GM23338 (cell line): Measurements from ENCODE around the gene BFSP2.

Experiments
- CREB1 ChIP-seq: fragments of 250-450 bp; sonication (Bioruptor Pico); IDR thresholded peaks from 2 replicates; pipeline ENCODE4 v1.5.0; 2020; ENCODE audit warnings: low read depth, mild to moderate bottlenecking, moderate library complexity
- CTCF ChIP-seq, 2 experiments: fragments of 200-600 bp in 1 of 2; sonication (generic) in 1 of 2; conservative IDR thresholded peaks; 2 replicates each; pipeline versions ENCODE4 v1.5.1 to v1.6.1; 2016 to 2017; ENCODE audit warnings: antibody characterized with exemption in 2 of 2, low read depth in 2 of 2, mild to moderate bottlenecking in 2 of 2, moderate library complexity in 1 of 2
- EZH2 ChIP-seq: fragments of 200-600 bp; sonication (generic); IDR thresholded peaks from one replicate; pipeline ENCODE4 v1.8.0; 2017; ENCODE audit warnings: antibody characterized with exemption, mild to moderate bottlenecking, low read depth; ENCODE audit not compliant: unreplicated experiment
- POLR2AphosphoS5 ChIP-seq: IDR thresholded peaks from 2 replicates; pipeline ENCODE4 v1.6.1; 2016; ENCODE audit warnings: antibody characterized with exemption, low read depth
- REST ChIP-seq: IDR thresholded peaks from one replicate; pipeline ENCODE4 v1.6.1; 2018; ENCODE audit warnings: antibody characterized with exemption; ENCODE audit not compliant: unreplicated experiment
- ZNF331 ChIP-seq: fragments of 250-450 bp; sonication (Bioruptor Pico); IDR thresholded peaks from 2 replicates; pipeline ENCODE4 v1.5.0; 2020; ENCODE audit warnings: low read depth, mild to moderate bottlenecking, moderate library complexity

DNA sequence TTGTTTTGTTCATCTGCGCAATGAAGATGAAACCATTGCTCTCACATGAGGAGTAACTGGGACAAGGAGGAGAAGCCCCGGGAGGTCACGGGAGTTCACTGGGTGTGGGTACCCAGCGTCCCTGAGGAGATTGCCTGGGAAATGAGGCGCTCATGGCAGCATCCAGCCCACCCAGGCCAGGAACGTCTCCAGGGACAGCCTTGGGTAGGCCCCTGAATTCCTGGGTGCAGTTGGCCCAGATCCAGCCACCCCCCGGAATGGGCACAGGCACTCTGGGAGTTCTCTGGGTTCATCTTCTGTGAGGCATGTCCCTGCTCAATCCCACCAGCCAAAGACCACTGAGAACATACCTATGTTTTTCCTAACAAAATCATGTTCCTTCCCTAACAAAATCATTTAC, 18.5 kb downstream of the BFSP2 start:
- no peak for TF ChIP-seq POLR2AphosphoS5
- TF ChIP-seq CTCF (conservative IDR thresholded peaks at IDR 0.05; ENCODE audit: low read depth in 2 of 2) = no peak
- no peak for TF ChIP-seq REST
- no peak for TF ChIP-seq CREB1 (CRISPR knock-in tag)
- no peak for TF ChIP-seq ZNF331
- no peak for TF ChIP-seq EZH2
